ENCODE measurements around the gene EHD3.
"Not testable (repeated sequence)": the region's sequence is repeated elsewhere in the genome, so short reads cannot be mapped to it uniquely, and the experiment has no call there.

Gene EHD3

GRCh38 chr2:31254237-31255203, 20.6 kb downstream of the EHD3 start:
- peak; percentile 23 for DNase-seq (ENCODE audit: low spot score)

DNA sequence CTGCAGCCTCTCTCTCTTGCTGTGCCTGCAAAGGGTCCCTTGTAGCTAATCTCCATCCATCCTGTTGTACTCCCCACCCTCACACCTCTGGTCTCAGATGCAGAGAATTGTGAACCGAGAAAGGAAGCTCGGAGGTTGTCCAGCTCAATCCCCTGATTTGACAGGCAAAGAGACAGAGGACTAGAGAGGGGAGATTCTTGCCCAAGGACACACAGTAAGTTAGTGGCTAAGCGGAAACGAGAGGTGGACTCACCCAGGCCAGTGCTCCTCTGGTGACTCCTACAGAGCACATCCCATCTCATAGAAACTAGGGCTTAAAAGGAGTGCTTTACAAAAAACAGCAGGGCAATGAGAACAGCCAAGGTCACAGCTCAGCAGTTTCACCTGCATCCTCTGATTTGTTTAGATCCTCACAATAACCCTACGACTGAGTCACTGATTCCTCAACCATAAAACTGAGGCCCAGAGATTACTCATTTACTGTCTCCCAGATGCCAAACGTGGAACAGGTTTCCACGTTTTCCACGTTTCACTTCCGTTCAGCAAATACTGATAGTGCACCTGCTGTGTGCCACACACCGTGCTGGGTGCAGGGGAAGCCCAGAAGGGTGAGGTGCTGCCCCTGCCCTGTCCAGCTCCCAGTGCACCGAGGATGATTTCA, 22.1 kb downstream of the EHD3 start:
- DNase-seq (ENCODE audit: low spot score) = no peak

GRCh38 chr2:31256611-31257382, 22.8 kb downstream of the EHD3 start:
- no peak for DNase-seq (ENCODE audit: low spot score)

- no peak for DNase-seq (ENCODE audit: low spot score)
Measured at GRCh38 chr2:31258351-31258750, 24.4 kb downstream of the EHD3 start.

DNA sequence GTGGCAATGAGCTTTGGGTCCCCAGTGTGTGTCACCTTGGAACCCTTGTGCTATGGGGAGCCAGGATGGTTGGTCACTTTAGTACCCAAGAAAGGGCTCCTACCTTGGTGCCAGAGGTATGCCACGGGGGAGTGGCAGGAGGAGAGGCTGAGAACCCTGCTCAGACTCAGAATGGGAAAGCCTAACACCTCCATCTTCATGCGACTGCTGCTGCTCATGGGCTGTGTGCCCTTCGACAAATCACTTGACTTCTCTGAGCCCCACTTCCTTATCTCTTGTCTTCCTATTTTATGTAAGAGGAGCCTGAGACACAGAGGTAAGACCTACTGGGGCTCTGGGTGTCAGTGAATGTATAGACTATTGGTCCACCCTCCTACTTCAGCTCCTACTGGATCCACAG, 25.1 kb downstream of the EHD3 start:
- no peak for DNase-seq (ENCODE audit: low spot score)

GRCh38 chr2:31260870-31261269, 26.9 kb downstream of the EHD3 start:
- no peak for DNase-seq (ENCODE audit: low spot score)

DNA sequence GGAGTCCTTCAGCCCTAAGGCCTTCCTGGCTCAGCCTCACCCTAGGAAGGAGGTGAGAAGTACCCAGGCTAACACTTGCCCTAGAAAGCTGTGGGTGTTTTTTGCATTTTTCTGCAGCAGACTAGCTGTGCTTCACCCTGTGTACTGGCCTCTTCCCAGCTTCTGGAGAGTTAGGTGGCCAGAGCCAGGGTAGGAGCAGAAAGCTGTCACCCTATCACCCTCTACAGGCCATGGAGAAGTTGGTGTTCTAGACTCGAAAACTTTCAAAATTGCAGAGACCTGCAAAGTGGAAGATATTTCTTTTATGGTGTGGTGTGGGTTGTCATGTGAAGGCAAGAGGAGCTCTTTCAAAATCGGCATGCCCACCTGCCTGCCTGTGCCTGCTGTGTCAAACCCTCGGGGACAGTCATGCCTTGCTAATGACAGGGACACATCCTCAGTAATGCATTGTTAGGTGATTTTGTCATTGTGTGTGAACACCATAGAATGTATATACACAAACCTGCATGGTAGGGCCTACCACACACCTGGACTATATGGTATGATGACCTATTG, 29.8 kb downstream of the EHD3 start:
- DNase-seq (ENCODE audit: low spot score) = no peak

DNA sequence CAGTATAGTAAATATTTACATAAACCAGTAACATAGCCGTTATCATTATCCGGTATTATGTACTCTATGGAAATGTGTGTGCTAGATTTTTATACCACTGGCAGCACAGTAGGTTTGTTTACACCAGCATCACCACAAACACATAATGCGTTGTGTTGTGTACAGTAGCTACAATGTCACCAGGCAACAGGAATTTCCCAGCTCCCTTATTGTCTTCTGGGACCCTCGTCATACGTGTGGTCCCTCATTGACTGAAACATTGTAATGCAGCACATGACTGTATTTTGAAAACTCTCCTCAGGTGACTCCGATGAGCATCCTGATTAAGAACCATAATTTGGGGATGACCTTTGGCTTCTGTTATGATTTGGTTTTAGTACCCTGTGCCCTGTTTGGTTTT, 31.3 kb downstream of the EHD3 start:
- DNase-seq (ENCODE audit: low spot score) = no peak

GRCh38 chr2:31266804-31267203, 32.9 kb downstream of the EHD3 start:
- DNase-seq (ENCODE audit: low spot score) = peak; percentile 19

GRCh38 chr2:31267437-31268120, 33.6 kb downstream of the EHD3 start:
- DNase-seq (ENCODE audit: low spot score) = peak; percentile 84

GRCh38 chr2:31268344-31268743, 34.4 kb downstream of the EHD3 start:
- DNase-seq (ENCODE audit: low spot score) = peak; percentile 16

DNA sequence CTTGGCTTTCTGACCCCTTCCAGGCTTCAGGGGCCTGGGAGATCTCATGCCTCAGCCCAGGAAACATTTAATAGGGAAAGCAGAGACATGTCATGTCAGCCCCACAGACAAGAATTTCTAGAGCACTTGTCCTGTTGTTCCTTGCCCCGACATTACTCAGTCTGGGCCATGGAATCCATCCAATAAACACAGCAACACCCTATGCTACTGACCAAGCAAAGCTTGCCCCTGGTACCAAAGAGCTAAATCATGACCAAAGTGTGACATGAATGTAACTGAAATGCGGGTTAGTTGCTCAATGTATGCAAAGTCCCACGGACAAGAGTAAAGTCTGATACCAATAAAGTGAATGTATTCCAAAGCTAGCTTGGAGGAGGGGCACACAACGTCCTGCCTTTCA, 35.1 kb downstream of the EHD3 start:
- no peak for DNase-seq (ENCODE audit: low spot score)

- no peak for DNase-seq (ENCODE audit: low spot score)
Measured at GRCh38 chr2:31270131-31270530, 36.2 kb downstream of the EHD3 start.

GRCh38 chr2:31270822-31271231, 36.9 kb downstream of the EHD3 start:
- DNase-seq (ENCODE audit: low spot score) = no peak

GRCh38 chr2:31271851-31272267, 37.9 kb downstream of the EHD3 start:
- no peak for DNase-seq (ENCODE audit: low spot score)

DNA sequence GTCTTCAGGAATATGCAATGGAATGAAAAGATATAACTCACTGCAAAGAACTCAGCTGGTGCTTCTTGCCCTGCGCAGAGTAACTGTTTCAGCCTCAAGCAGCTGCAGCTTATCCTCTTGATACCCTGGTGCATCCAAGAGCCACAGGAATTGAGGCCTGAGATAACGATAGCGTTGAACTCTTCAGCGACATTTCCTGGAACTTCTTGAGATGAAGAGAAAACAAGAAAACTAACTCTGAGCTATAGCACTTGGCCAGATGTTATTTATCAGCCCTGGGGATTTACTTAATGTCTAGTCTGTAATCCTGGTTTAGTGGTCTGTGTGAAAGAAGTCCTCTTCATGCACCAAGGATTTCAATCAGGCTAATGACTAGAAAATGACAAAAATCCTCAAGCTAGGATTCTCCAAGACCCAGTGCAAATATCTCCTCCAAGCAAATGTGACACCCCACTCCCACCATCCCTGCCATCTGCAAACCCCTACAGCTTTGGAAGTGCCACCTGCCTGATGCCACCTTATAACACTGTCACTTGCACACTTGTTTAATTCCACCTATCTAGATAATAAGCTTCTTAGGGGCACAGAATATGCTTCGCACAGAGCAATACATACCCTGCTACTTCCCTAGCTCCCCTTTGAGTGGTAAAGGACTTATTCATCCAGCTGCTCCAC, 40.6 kb downstream of the EHD3 start:
- DNase-seq (ENCODE audit: low spot score) = no peak

GRCh38 chr2:31275976-31276375, 42.0 kb downstream of the EHD3 start:
- no peak for DNase-seq (ENCODE audit: low spot score)

- no peak for DNase-seq (ENCODE audit: low spot score)
Measured at GRCh38 chr2:31277621-31278020, 43.7 kb downstream of the EHD3 start.

- no peak for DNase-seq (ENCODE audit: low spot score)
Measured at GRCh38 chr2:31282634-31283033, 48.7 kb downstream of the EHD3 start.

DNA sequence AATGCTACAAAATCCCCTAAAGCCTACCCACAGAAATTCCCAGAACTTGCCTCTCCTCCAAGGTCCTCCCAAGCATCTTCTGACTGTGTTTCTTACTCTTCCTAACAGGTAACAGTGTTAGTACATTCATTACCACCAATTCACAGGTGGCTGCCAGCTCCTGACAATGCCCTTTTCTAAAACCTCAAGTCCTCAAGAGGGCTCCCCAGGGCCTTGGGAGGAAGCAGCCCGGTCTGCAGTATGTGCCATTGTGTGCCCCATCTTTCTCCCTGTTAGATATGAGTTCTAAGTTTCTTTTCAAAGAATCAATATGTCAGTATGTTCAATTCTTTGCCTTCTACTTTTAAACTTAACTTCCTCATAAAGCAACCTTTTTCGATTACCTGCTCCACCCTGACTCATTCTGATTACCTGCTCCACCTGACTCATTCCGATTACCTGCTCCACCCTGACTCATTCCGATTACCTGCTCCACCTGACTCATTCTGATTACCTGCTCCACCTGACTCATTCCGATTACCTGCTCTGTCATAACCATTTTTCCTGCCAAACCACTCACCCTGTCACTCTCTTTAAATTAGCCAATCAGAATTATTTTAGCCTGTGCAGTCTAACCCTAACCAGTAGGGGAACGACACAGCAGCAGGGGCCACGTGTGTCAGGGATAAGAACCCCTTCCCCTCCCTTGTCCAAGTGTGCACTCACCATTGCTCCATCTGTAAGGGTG, 49.4 kb downstream of the EHD3 start:
- DNase-seq (ENCODE audit: low spot score) = not testable (repeated sequence)

Data from cerebellar cortex (tissue), 1 donor.